Activated naive CD8-positive, alpha-beta T cell (primary cell): ENCODE measurements around the gene SEZ6.

Experiments used
- H3K27ac Mint-ChIP-seq: one replicate; pipeline ENCODE4 v1.8.0; 2021; ENCODE audit warnings: mixed read lengths
- H3K27me3 Mint-ChIP-seq: one replicate; pipeline ENCODE4 v1.8.0; 2021; ENCODE audit warnings: mixed read lengths
- H3K36me3 Mint-ChIP-seq: one replicate; pipeline ENCODE4 v1.8.0; 2021; ENCODE audit warnings: mixed read lengths
- H3K4me1 Mint-ChIP-seq: one replicate; pipeline ENCODE4 v1.8.0; 2021; ENCODE audit warnings: low read depth, mixed read lengths
- H3K4me3 Mint-ChIP-seq: one replicate; pipeline ENCODE4 v1.8.0; 2021; ENCODE audit warnings: mild to moderate bottlenecking, mixed read lengths
- H3K9me3 Mint-ChIP-seq: one replicate; pipeline ENCODE4 v1.8.0; 2021; ENCODE audit warnings: low read depth, mixed read lengths

Gene SEZ6

DNA sequence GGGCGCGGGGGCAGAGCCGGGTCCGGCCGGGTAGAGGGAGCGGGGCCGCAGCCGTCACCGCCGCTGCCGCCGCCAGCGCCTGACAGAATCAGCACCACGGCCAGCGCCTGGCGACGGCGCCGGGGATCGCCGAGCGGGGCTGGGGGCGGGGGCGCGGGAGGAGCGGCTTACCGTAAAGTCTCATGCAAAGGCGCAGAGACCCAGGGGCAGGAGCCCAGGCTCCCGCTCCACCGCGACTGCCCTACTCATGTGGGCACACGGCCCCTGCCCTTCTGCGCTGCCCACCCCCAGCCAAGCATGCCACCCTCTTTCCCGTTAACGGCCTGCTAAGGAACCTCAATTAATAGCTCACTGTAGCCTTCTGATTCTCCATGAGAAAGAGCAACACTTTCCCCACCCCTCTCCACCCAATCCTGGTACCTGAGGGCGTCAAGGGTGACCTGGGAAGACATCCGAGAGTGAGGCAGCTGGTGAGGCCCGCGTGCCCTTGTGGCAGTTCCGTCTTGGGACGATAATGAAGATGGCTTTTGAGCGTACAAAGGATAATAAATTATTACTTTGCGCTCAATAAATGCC, at the start of gene SEZ6:
Gene SEZ6, minus strand, starts transcription at position 98 of the 576 bp plus-strand sequence. CDS start 164 bp downstream, outside the sequence.
- Mint-ChIP-seq H3K4me3 (no peak within 1 kb of the TSS), H3K9me3 (no peaks in the 10 kb centered on the region), H3K4me1 (no peaks in the 10 kb centered on the region), H3K27me3 (peaks cover 35% of the 10 kb centered on the region), H3K36me3 (no peaks in the 10 kb centered on the region), H3K27ac (no peak within 1 kb of the TSS)

- H3K27me3 Mint-ChIP-seq, result no peaks in the 10 kb centered on the region
- no peaks in the 10 kb centered on the region for H3K9me3 Mint-ChIP-seq
- H3K36me3 Mint-ChIP-seq, result peaks cover 2% of the 10 kb centered on the region
- H3K27ac Mint-ChIP-seq, result no peak overlapping the region
- no peak overlapping the region for H3K4me3 Mint-ChIP-seq
- H3K4me1 Mint-ChIP-seq, result no peaks in the 10 kb centered on the region
These were observed 49.0 kb upstream of the SEZ6 start for GRCh38 chr17:29054835-29055234.

DNA sequence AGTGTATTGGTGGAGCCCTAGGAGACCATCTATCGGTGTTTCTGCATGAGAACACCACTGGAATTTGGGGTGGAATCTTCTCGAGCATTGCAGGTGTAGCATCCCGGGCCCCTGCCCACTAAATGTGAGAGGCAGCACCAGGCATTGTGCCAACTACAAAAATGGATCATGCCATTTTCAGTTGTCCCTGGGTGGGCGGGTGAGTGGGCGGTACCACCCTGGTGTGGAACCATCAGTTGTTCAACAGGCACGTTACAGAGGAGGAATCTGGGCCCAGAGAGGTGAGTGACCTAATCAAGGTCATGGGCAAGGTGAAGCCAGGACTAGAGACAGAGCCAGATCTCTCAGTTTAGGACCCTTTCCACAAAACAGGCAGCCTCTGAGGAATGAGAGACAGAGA, 45.9 kb upstream of the SEZ6 start:
- H3K4me1 Mint-ChIP-seq, result no peaks in the 10 kb centered on the region

GRCh38 chr17:29051194-29051593, 45.4 kb upstream of the SEZ6 start:
- H3K4me1 Mint-ChIP-seq, result no peaks in the 10 kb centered on the region
- no peaks in the 10 kb centered on the region for H3K27me3 Mint-ChIP-seq
- no peak overlapping the region for H3K4me3 Mint-ChIP-seq
- H3K27ac Mint-ChIP-seq, result no peak overlapping the region
- no peaks in the 10 kb centered on the region for H3K9me3 Mint-ChIP-seq
- peaks cover 2% of the 10 kb centered on the region for H3K36me3 Mint-ChIP-seq

More for the DNA sequence above, 45.9 kb upstream of the SEZ6 start:
- H3K27me3 Mint-ChIP-seq, result no peaks in the 10 kb centered on the region
- peaks cover 2% of the 10 kb centered on the region for H3K36me3 Mint-ChIP-seq
- H3K9me3 Mint-ChIP-seq, result no peaks in the 10 kb centered on the region
- no peak overlapping the region for H3K27ac Mint-ChIP-seq
- no peak overlapping the region for H3K4me3 Mint-ChIP-seq

- H3K27me3 Mint-ChIP-seq, result no peaks in the 10 kb centered on the region
- no peaks in the 10 kb centered on the region for H3K9me3 Mint-ChIP-seq
- no peaks in the 10 kb centered on the region for H3K4me1 Mint-ChIP-seq
- no peak overlapping the region for H3K4me3 Mint-ChIP-seq
- peaks cover 2% of the 10 kb centered on the region for H3K36me3 Mint-ChIP-seq
- no peak overlapping the region for H3K27ac Mint-ChIP-seq
These were observed 44.3 kb upstream of the SEZ6 start for GRCh38 chr17:29050176-29050575.

DNA sequence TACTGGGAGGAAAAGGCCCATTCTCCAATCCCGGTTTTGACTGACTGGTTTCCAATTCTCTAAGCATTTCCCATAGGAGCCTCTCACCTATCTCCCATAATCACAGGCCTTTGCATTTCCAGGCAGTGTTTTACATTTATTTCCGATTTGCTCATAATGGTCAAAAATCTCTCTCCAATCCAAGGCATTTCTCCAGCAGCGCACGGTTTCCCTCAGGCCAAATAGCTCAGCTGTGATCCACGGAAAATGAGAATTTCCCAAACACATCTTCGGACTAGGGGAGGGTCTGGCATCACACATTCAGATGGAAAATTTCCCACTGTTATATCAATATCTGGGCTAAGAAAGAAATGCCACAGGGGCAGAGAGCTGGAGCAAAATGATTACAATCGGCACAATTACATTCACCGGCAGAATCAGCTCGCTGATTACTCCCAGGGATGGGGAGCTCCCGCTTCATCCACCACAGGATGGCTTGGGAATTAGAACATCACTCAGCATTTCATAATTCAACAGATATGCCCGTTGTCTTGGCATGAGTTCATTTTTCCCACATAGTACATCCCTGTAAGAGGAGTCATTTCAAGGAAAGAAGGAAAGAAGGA, 43.8 kb upstream of the SEZ6 start:
- no peak overlapping the region for H3K27ac Mint-ChIP-seq
- H3K9me3 Mint-ChIP-seq, result no peaks in the 10 kb centered on the region
- no peak overlapping the region for H3K4me3 Mint-ChIP-seq
- H3K27me3 Mint-ChIP-seq, result no peaks in the 10 kb centered on the region
- peaks cover 2% of the 10 kb centered on the region for H3K36me3 Mint-ChIP-seq
- H3K4me1 Mint-ChIP-seq, result no peaks in the 10 kb centered on the region

DNA sequence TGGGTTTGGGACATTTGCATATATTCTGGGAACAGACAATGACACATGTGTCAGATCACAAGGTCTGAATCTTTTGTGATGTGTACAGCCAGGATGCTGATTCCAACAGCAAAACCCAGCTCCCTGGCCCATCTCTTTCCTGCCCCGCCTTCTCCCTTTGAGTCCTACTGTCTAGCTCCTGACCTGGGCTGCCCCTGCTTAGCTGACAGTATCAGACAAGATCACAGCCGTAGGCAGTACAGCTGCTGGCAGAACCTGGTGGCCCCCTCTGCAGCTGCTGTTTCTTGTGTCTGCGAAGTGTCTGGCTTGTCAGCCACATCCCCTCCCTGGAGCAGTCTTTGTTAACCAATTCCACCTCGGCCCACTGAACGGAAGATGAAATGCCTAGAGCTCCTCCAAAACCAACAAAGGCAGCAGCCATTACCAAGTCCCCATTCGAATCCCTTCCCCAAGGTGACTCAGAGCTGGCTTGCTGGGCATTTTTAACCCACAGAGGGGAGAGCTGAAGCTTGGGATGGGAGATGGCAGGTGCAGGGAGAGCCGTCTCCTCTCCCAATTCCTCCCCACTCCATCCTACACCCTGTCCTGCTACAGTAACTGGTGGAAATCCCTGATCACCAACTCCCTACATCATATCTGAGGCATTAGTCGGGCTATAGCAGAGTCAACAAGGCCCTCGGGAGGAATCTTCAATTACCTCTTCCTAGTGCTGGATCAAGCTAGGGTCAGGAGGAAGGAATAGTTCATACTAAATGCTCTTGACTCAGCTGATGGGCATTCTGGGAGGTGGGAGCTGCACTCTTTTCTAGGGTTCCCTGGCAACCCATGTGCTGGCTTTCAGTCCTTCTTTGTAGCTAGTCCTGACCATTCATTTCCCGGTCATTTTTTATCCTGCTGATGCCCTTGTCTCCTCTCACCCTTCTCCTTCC, 42.9 kb upstream of the SEZ6 start:
- H3K4me1 Mint-ChIP-seq, result no peaks in the 10 kb centered on the region
- no peak overlapping the region for H3K4me3 Mint-ChIP-seq
- H3K27me3 Mint-ChIP-seq, result no peaks in the 10 kb centered on the region
- H3K9me3 Mint-ChIP-seq, result no peaks in the 10 kb centered on the region
- no peaks in the 10 kb centered on the region for H3K36me3 Mint-ChIP-seq
- no peak overlapping the region for H3K27ac Mint-ChIP-seq

DNA sequence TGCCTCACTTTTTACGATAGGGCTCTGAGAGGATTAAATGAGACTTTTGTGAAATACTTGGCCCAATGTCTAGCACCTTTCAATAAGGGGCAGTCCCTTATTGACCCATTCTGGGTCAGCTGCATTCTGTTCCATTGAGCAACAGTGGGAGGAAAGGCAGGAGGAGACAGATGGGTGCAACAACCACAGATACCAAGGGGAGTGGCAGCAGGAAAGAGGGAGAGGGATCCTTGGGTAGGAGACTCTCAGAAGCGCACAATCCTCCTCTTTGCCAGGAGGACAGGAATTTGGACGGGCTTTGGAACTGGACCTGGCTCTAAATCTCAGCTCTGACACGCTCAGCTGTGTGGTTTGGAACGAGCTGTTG, 40.6 kb upstream of the SEZ6 start:
- Mint-ChIP-seq H3K27me3 (no peaks in the 10 kb centered on the region), H3K27ac (no peak overlapping the region), H3K36me3 (no peaks in the 10 kb centered on the region), H3K4me1 (peaks cover 4% of the 10 kb centered on the region), H3K4me3 (no peak overlapping the region), H3K9me3 (no peaks in the 10 kb centered on the region)

DNA sequence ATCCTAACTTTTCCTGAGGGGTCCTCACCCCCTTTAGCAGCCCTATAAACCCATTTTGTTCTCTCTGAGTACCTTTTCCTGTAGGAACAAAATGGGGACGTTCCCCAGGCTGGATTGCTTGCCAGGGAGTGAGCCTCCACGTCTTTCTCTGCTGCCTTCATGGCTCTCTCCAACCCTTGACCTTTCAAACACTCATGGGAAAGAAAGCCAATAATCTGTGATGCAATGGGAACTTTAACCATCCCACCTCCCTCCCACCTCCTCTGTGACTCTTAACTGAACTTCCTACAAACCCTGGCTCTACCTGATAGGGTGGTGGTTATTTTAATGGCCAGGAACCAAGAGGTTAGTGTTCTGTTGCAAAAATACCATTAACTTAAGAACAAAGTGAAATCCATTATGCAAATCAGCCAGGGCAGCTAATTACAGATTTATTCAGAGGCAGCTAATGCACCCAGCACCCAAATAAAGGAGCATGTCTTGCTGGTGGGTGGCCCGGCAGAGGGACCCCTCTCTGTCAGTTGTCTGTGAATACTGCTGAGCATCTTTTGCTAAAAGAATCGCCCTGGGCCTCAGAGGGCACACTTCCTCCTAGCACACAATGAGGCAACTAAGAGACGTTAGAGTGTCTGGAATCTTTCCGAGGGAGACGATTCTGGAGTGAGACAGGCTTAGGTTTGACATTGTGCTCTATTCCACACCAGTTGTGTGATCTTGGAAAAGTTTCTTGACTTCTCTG, 40.1 kb upstream of the SEZ6 start:
- Mint-ChIP-seq H3K27me3 (no peaks in the 10 kb centered on the region), H3K4me3 (no peak overlapping the region), H3K27ac (no peak overlapping the region), H3K9me3 (no peaks in the 10 kb centered on the region), H3K36me3 (no peaks in the 10 kb centered on the region), H3K4me1 (peaks cover 4% of the 10 kb centered on the region)

- Mint-ChIP-seq H3K27ac (no peak overlapping the region), H3K27me3 (no peaks in the 10 kb centered on the region), H3K36me3 (no peaks in the 10 kb centered on the region), H3K4me3 (no peak overlapping the region), H3K9me3 (no peaks in the 10 kb centered on the region), H3K4me1 (peaks cover 4% of the 10 kb centered on the region)
These were observed 39.2 kb upstream of the SEZ6 start for GRCh38 chr17:29045026-29045425.

DNA sequence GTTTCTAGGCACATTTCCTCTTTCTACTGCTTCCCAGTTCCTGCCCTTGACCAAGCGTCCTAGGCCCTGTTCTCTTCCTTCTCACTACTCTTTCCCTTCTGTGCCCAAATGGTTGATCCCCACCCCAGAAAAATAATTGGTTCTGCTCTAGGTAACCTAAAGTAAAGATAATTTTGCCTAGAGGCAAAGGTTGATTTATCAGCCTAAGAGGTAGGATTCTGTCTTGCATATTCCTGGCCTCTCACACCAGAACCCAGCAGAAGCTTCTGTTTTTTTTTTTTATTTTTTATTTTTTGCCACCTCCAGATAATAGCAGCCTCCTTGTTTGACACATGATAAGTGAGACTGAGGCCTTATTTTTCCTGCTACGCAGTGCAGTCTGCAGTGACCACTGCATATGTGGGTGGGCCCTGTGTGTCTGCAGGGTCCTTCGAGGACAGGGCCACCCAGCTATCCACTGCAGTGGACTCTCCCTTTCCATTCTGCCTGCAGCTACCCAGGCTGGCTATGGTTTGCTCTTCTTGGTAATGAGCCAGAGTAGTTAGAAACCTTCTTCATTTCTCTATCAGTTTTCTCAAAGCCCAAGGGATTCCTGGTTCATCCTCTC, 37.8 kb upstream of the SEZ6 start:
- no peaks in the 10 kb centered on the region for H3K27me3 Mint-ChIP-seq
- H3K27ac Mint-ChIP-seq, result no peak overlapping the region

GRCh38 chr17:29042679-29043538, 37.1 kb upstream of the SEZ6 start, which contains the start of gene PIPOX:
PIPOX (plus strand) TSS chr17:29043141; CDS start chr17:29043226, 85 bp downstream.
- Mint-ChIP-seq H3K4me1 (peaks cover 4% of the 10 kb centered on the region), H3K9me3 (no peaks in the 10 kb centered on the region), H3K27ac (no peak within 1 kb of the TSS), H3K27me3 (no peaks in the 10 kb centered on the region), H3K4me3 (no peak within 1 kb of the TSS), H3K36me3 (no peaks in the 10 kb centered on the region)

More for the DNA sequence above, 37.8 kb upstream of the SEZ6 start:
- Mint-ChIP-seq H3K36me3 (no peaks in the 10 kb centered on the region), H3K9me3 (no peaks in the 10 kb centered on the region), H3K4me1 (peaks cover 4% of the 10 kb centered on the region), H3K4me3 (no peak overlapping the region)

GRCh38 chr17:29042026-29042678, 36.3 kb upstream of the SEZ6 start:
- Mint-ChIP-seq H3K4me1 (peaks cover 4% of the 10 kb centered on the region), H3K9me3 (no peaks in the 10 kb centered on the region), H3K4me3 (no peak overlapping the region), H3K27me3 (no peaks in the 10 kb centered on the region), H3K36me3 (no peaks in the 10 kb centered on the region), H3K27ac (no peak overlapping the region)
